GM21825 (cell line): Measurements from ENCODE around the gene C12orf57.
A peak's percentile ranks its signal among the peaks of the same experiment; 100 is the strongest.

Experiments
- ATAC-seq: cut with Tn5 transposase; IDR thresholded peaks from one replicate; pipeline ENCODE4 v1.9.1; 2021; ENCODE audit warnings: mild to moderate bottlenecking, moderate library complexity; ENCODE audit not compliant: unreplicated experiment

Gene C12orf57

DNA sequence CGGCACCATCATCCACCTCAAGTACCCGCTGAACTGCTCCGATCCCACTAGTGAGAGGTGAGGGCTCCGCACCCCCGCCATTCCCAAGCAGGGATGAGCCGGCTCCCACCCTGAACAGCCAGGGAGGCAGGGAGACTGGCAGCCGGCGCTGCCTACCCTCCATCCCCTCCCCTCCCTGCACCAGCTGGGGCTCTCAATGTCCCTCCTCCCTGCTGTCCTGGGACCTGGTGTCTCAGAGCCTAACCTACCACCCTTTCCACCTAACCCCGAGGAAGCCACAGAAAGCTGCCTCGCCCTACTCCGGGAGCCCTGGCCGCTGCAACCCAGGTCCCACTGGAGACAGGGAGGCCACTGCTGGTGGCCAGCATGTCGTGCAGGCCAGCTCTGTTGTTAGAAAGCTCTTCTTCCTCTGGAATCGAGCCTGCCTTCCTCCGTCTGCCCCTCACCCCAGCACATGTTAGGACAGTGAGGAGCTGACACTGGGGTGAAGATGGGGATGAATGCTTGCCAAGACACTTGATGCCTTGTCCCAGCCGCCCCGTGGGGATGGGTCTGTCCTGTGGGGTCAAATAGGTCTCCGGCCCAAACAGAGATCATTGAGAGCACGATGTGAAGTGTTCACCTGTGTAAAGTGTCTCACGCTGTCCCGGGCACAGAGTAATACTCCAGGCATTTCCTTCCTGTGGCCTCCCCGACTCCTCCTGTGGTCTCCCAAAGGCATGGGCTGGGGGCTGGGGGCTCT, 8.5 kb downstream of the C12orf57 start:
- no peak for ATAC-seq

DNA sequence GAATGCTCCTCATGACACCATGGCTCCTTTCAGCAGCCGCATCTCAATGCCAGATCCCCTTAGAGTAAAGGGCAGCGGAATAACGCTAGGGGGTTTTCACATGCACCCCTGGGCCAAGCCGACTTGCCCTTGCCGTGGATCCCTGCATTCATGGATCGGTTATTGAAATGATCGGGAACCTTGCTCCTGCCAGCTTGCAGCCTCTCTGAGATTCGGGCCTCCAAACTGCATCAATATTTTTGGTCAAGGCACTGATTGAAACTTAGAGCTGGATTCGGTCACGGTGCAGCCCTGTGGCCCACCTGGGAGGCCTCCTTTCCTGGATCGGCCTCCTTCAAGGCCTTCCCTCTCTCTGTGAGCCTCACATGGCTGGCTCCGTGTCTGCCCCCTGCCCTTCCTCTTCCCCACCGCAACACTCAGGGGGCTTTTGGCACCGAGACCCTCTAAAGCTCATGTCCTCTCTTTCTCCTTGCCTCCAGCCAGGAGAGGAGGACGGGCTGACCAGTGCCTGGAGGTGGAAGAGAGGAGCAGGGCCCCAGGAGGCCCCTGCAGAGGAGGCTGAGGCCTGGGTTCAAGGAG, 9.1 kb downstream of the C12orf57 start:
- no peak for ATAC-seq

DNA sequence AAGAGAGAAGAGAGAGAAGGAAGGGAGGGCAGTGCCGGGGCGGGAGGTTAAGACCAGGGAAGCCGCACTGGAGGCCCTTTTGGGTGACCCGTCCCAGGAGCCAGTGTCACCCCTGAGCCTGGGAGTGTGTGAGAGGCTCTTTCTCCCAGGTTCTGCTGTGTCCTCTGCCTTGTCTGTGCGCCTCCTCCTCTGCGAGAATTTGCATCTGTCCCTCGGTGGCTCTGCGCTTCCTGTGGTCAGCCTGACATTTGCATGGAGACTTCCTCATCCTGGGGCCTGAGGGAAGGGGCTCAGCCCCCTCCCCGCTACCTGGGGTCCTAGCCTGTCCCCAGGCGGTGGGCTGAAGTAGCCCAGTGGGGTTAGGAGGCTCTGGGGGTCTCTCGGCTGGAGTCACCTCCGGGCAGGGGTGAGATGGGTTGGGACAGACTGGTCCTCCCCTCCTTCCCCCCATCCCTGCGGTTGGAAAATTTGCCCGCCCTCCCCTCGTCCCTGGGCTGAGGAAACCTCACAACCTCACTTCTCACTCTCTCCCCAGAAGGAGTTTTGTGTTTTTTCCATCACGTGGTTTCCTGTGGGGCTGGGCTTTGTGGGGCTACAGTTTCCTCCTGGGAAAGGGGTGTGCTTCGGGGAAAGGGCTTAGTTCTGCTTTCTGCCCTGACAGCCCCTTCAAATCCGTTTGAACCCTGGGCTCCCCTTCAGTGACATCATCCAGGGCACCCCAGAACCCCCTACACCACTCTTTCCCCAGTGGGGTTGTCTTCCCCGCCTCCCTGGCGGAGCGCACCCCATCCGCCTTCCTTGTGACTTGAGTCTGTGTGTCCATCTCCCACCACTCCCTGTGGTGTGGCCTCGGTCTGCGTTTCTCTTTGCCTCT, 9.9 kb downstream of the C12orf57 start:
- ATAC-seq = peak; percentile 35

DNA sequence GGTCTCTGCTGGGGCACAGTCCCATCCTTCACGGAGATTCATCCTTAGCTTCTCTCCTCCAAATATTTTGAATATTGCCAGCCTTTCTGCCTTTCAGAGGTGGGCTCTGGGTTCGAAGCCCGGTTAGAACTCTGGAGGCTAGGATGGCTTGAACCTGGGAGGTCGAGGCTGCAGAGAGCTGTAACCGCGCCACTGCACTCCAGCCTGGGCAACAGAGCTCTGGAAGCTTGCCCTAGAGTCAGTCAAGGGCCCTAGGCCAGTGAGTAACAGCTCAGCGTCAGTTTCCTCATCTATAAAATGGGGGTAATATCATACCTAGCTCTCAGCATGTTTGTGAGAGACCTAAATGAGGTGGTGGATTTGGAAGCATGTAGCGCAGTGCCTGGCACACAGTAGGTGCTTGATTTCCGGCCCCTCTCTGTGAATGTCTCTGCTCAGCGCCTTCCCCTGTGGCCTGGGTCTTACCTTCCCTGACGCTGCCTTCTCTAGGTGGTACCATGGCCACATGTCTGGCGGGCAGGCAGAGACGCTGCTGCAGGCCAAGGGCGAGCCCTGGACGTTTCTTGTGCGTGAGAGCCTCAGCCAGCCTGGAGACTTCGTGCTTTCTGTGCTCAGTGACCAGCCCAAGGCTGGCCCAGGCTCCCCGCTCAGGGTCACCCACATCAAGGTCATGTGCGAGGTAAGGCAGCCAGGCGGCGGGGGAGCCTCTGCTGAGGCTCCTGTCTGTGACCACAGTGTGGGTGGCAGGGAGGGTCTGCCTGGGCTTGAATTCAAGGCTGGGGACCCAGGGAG, 10.7 kb downstream of the C12orf57 start:
- no peak for ATAC-seq

DNA sequence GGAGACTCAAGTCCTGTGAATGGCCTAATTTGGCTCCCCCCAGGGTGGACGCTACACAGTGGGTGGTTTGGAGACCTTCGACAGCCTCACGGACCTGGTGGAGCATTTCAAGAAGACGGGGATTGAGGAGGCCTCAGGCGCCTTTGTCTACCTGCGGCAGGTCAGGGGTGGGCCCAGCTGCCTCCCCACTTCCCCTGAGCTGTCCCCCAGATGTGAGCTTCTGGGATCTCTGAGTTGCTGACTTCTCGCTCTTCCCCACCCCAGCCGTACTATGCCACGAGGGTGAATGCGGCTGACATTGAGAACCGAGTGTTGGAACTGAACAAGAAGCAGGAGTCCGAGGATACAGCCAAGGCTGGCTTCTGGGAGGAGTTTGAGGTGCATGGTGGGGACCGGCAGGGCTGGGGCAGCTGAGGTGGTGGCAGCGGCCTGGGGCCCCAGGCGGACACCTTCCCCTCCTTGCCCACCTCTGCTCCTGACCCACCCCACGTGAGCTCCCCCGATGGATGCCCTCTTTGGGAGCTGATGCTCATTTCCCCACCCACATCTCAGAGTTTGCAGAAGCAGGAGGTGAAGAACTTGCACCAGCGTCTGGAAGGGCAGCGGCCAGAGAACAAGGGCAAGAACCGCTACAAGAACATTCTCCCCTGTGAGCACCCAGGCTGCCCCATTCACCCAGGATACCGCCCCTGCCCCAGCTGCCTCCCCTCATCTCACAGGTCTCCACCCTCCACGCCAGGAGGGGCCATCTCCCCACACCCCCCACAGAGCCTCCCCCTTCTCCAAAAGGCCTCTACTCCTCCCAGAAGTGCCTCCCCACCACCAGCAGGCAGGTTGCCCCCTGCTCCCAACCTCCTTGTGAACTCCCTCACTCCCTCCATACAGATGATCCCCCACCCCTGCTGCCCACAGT, 11.5 kb downstream of the C12orf57 start:
- no peak for ATAC-seq

DNA sequence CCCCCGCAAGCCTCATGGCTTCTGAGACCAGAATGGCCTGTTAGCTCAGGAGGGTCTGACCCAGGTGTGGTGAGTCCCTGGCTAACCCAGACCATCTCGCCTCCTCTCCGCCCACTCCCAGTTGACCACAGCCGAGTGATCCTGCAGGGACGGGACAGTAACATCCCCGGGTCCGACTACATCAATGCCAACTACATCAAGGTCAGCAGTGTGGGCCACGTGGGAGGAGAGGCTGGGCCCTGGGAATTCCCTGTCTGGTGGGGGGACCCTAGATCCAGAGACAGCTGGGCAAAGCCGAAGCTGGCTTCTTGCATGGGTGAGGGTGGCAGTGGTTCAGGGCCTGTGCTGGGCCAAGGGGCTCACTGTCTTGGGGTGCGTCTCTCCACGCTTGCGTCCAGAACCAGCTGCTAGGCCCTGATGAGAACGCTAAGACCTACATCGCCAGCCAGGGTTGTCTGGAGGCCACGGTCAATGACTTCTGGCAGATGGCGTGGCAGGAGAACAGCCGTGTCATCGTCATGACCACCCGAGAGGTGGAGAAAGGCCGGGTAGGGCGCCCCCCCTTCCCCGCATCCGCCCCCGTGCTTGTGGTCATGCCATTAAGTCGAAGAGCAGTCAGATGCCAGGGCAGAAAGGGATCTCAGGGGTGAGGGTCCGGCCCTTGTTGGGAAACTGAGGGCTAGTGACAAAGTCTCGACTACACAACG, 12.4 kb downstream of the C12orf57 start:
- no peak for ATAC-seq

DNA sequence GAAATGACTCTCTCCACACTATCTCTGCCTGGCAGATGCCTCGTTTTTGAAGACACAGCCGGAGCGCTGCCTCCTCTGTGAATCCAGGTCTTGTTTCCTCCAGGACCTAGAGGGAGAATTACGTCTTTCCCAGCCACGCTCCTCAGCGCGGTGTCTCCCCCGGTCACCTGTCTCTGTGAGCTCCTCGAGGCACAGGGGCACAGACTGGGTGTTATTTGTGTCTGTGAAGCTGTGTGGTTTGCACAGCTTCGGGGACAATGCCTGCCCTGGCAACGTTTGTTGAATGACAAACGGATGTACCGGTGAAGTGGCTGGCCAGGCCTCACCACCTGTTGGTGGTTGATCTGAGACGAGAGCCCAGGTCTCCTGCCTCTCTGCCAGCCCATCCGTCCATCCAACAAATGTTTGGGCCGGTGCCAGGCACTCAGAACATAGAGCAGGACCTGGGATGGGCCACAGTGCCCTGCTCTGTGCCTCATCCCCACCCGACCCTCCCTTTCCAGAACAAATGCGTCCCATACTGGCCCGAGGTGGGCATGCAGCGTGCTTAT, 13.4 kb downstream of the C12orf57 start:
- ATAC-seq = no peak

DNA sequence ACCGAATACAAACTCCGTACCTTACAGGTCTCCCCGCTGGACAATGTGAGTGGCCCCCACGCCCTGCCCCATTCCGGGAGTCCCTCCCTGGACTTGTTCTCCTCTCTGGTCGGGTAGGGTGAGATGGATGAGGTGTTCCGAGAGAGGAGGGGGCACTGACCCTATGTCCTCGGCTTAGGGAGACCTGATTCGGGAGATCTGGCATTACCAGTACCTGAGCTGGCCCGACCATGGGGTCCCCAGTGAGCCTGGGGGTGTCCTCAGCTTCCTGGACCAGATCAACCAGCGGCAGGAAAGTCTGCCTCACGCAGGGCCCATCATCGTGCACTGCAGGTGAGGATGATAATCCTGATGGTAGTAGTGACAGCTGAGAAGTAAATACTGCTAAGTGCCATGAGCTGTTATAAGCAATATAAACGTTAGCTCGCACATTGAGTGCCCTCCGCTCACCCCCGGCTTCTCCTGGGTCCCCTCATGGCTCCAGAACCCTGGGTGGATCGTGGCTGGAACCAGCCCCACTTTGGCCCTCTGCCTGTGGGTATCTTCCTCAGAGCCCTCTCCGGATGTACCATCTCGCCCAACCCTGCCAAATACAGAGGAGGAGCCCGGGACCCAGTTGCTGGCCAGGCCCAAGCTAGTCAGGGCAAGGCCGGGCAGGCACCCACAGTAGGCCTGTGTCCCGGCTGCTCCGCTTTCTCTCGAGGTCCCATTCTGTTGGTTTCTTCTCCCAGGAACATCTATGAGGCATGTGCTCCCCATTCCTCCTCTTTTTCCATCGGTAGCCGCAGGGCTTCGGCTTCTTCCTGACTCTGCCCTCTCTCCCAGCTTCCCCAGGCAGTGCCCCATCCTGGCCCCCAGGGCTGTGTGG, 14.2 kb downstream of the C12orf57 start:
- ATAC-seq = no peak

DNA sequence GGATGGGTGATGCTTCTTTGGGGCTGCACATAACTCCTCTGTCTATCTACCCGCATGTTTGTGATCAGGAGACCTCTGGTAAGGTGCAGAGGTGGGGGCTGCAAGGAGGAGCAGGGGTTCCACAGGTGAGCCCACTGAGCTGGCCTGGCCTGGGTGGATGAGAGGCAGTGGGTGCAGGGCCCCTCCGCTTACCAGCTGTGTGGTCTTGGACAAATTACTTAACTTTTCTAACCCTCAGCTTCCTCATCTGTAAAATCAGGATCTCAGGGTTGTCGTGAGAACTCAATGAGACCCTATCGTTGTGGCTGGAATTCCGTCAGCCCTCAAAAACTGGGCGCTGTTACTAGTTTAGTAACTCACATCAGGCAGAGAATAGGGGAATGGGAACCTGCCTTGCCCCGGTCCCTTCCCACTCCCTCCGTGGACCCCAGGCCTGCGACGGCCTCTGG, 14.8 kb downstream of the C12orf57 start:
- ATAC-seq = no peak

DNA sequence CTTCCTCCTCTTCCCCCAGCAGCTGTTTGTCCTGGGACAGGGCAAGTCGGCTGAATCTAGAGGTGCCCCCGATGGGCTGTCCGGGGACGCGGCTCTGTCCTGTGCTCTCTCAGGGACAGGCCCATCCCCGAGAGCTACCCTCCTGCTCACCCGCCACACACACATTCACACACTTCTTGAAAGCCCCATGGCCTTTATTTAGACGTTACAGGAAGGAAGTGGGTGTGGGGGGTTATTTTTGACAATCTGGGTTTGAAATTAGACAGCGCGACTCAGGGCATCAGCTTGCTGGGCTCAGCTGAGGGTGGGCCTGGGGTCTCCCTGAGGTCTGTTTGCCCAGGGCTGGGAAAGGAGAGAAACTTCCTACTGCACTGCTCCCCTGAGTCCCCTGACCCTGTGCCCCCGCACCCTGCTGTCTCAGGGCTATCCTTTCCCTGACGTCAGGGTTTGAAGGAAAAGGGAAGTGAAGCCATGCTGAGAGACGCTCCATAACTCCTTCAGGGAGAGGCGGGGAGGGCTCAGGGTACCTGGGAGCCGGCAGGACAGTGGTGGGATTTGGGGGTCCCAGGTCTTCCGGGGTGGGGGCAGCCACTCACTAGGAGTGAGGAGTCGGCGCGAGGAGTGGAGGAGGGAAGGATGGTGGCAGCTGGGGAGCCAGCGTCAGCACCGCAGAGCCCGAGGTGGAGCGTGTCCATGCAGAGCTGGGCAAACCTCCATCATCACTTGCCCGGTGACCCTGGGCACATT, 15.4 kb downstream of the C12orf57 start:
- peak; percentile 43 for ATAC-seq

DNA sequence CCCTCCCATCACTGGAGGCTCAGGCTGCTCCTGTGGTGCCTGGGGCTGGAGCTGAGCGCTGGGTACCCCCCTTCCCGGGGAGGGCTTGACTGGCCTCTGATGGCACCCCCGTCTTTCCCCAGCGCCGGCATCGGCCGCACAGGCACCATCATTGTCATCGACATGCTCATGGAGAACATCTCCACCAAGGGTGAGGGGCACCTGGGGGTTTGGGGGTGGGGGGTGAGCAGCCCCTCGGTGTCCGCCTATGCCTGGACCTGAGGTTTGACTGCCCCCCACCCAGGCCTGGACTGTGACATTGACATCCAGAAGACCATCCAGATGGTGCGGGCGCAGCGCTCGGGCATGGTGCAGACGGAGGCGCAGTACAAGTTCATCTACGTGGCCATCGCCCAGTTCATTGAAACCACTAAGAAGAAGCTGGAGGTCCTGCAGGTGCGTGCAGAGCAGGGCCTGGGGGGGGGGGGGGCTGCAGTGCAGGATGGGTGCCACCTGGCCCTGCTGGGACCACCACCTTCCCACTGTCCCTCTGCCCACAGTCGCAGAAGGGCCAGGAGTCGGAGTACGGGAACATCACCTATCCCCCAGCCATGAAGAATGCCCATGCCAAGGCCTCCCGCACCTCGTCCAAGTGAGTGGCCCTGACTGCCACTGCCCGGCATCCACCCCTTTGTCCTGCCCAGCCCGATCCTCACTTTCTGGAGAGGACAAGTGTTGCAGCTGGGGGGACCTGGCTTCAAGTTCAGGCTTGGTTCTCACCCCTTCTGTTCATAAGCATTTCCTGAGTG, 16.2 kb downstream of the C12orf57 start:
- ATAC-seq = no peak

DNA sequence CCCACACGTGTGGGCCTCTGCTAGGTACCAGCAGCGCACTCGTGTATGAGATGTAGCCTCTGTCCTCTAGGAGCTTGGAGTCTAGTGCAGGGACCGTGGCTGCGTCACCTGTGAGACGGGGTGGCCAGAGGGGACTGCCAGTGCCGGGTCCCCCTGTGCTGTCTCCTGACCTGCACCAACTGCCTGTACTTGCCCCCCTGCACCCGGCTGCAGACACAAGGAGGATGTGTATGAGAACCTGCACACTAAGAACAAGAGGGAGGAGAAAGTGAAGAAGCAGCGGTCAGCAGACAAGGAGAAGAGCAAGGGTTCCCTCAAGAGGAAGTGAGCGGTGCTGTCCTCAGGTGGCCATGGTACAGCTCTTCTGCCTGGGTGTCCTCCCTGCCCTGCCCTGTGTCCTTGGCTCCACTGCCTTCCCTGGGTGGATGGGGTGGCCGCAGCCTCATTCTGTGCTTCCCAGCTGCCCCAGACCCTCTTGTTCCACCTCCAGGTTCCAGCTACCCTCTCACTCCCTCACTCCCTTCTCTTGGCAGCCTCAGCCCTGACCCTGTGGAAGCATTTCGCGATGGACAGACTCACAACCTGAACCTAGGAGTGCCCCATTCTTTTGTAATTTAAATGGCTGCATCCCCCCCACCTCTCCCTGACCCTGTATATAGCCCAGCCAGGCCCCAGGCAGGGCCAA, 16.9 kb downstream of the C12orf57 start:
- peak; percentile 20 for ATAC-seq

DNA sequence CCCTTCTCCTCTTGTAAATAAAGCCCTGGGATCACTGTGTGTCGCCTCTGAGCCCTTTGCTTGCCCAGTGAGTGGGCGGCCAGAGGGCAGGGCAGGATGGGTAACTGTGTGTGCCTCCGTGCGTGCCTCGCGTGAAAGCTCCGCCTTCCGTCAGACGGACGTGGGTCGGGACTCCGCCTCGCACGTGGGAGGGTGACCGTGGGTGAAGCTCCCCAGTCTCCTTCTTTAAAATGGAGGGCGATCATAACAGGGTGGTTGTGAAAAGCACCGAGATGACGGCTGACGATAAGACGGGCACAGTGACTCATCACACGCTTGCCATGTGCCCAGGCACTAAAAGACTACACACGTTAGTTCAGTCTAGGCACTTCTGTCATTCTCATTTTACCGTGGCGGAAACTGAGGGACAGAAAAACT, 17.5 kb downstream of the C12orf57 start:
- ATAC-seq = no peak

DNA sequence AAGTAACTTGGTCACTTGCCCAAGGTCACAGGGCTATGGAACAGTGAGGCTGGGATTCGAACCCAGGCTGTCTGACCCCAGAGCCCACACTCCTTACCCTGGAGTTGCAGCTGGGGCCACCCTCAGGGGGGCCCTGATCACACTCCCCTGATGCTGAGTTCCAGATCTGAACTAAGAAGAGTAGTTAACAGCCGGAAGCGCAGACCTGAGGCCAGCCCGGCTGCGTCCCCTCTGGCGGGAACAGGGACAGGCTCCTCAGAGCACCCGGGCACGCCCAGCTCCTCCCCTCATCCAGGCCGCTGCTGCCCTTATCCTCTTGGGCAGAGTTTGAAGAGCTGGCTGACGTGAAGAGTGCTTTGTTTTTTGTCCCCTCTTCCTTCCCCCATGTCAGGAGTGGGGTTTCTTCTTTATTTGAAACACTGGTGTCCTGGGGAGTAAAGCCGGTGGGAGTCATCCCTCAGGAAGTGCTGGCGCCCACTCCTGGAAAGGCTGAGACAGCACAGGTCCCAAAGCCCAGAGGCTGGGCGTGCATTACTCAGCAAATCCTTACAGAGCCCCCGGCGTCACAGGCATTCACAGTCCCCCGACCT, 18.0 kb downstream of the C12orf57 start:
- no peak for ATAC-seq

DNA sequence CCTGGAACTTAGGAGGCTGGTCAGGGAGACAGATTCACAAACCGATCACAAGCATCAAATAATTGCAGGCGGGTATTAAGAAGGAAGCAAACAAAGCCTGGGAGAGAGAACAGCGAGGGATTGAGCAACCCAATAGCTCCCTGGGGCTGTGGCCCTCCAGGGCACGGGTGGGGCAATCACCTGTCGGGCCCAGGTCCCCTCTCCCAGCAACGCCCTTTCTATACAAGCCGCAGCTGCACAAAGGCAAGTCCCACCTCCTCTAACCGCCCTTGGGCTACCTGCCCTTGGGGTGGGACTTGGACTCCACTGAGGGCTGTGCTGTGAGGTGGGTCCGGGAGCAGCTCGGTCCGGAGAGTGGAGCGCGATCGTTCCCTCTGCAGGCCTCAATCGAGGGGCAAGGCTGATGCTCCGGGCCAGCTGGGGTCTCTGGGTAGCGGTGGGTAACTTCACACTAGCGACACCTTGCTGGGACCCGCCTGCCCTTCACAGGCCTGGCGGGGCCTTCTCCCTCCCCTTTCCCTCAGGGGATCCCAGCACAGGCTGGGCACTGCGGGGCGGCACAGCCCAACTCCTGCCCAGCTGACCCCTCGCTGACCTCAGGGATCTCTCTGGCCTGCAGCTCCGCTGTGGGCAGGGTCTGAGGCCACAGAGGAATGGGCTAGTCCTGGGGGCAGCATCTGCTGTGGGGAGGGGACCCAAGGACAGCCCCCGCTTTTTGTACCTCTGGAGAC, 18.6 kb downstream of the C12orf57 start:
- ATAC-seq = no peak
